ENCODE data around the gene EXOC4. TPM values are rescaled to one million over a fixed set of nuclear protein-coding genes. Genes with fewer than 3 reads are reported as not detected.

The EXOC4 gene
- total and polyA plus RNA-seq, 7 experiments from 2014 or later, result 44.1 to 106 (median 74.2) TPM

GRCh38 chr7:133674079-133674763, 421.3 kb downstream of the EXOC4 start:
- Mint-ChIP-seq H3K4me1 (peaks cover 0 to 6% (median 0%) of the 10 kb centered on the region in 7 donors), H3K27me3 (no peaks in the 10 kb centered on the region), H3K27ac (no peak overlapping the region), H3K4me3 (no peak overlapping the region), H3K9me3 (peaks cover 0 to 3% (median 0%) of the 10 kb centered on the region in 11 donors), H3K36me3 (peaks cover 1 to 20% (median 13%) of the 10 kb centered on the region in 5 donors)
- POLR2A ChIA-PET, result no interaction called here
- DNase-seq, result no peak
- no peak overlapping the region for H3K4me3 ChIP-seq (ENCODE audit: low read length)
- H3K27me3 ChIP-seq (ENCODE audit: control insufficient read depth in 2 of 2, insufficient read depth in 2 of 2, low read length in 2 of 2), result no peaks in the 10 kb centered on the region
- intact Hi-C loops (cut with micrococcal nuclease), result no loop called here
- H3K36me3 ChIP-seq (ENCODE audit: control insufficient read depth in 2 of 3, insufficient read depth in 3 of 3, low read length in 3 of 3), result no peaks in the 10 kb centered on the region
- no peak overlapping the region for H3K27ac ChIP-seq (ENCODE audit: low read depth, low read length)
- no peaks in the 10 kb centered on the region for H3K9me3 ChIP-seq (ENCODE audit: control insufficient read depth in 2 of 3, low read length in 3 of 3)
- CTCF ChIA-PET, result no interaction called here
- H3K4me1 ChIP-seq (ENCODE audit: control insufficient read depth in 2 of 2, insufficient read depth in 2 of 2, low read length in 2 of 2), result no peaks in the 10 kb centered on the region
- ATAC-seq, result no peak

- Mint-ChIP-seq H3K36me3 (peaks cover 3 to 26% (median 15%) of the 10 kb centered on the region in 5 donors), H3K9me3 (peaks cover 0 to 3% (median 0%) of the 10 kb centered on the region in 11 donors), H3K4me3 (no peak overlapping the region), H3K27me3 (no peaks in the 10 kb centered on the region), H3K4me1 (peaks cover 0 to 4% (median 0%) of the 10 kb centered on the region in 7 donors), H3K27ac (no peak overlapping the region)
- no peaks in the 10 kb centered on the region for H3K4me1 ChIP-seq (ENCODE audit: control insufficient read depth in 2 of 2, insufficient read depth in 2 of 2, low read length in 2 of 2)
- H3K27ac ChIP-seq (ENCODE audit: low read depth, low read length), result no peak overlapping the region
- ChIA-PET CTCF (no interaction called here), POLR2A (no interaction called here)
- intact Hi-C loops (cut with micrococcal nuclease), result no loop called here
- H3K9me3 ChIP-seq (ENCODE audit: control insufficient read depth in 2 of 3, low read length in 3 of 3), result no peaks in the 10 kb centered on the region
- no peak for ATAC-seq
- no peak overlapping the region for H3K4me3 ChIP-seq (ENCODE audit: low read length)
- no peak for DNase-seq
- no peaks in the 10 kb centered on the region for H3K36me3 ChIP-seq (ENCODE audit: control insufficient read depth in 2 of 3, insufficient read depth in 3 of 3, low read length in 3 of 3)
- no peaks in the 10 kb centered on the region for H3K27me3 ChIP-seq (ENCODE audit: control insufficient read depth in 2 of 2, insufficient read depth in 2 of 2, low read length in 2 of 2)
Observed at GRCh38 chr7:133675510-133676218, 422.8 kb downstream of the EXOC4 start.

DNA sequence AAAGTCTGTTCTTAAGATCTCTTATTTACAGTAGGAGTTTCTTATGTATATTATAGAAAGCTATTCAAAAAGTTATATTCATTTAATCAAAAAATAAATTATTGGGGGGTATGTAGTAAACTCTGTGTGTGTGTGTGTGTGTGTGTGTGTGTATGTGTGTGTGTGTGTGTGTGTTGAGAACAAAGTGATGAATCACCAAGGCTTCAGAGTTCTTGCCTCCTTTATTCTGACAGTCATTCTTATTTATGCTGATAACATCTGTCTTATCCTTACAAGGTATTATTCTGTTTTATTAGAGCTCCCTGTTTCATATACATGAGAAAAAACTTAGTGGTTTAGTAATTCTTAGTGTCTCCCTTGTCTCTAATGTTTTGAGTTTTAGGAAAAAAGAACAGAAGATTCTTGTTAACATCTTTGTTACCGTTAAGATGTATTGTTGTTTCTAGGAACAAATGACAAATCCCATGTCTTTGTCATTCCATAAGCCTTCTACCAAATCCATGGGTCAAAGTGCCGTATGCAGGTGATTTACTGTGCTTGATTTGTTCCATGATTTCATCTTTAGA, 424.0 kb downstream of the EXOC4 start:
- ChIA-PET POLR2A (interaction anchor here (0.7 kb wide), 1 partner anchor 345 kb away, joined by 5 read pairs; no protein-coding TSS in a partner anchor), CTCF (no interaction called here)
- ATAC-seq (no peak), DNase-seq (no peak)
- no peak overlapping the region for H3K4me3 Mint-ChIP-seq
- no peak overlapping the region for H3K27ac Mint-ChIP-seq
- no peaks in the 10 kb centered on the region for H3K9me3 Mint-ChIP-seq
- Histone ChIP-seq H3K36me3 (ENCODE audit: control insufficient read depth in 2 of 3, insufficient read depth in 3 of 3, low read length in 3 of 3) (no peaks in the 10 kb centered on the region), H3K27ac (ENCODE audit: low read depth, low read length) (no peak overlapping the region), H3K9me3 (ENCODE audit: control insufficient read depth in 2 of 3, low read length in 3 of 3) (no peaks in the 10 kb centered on the region), H3K4me3 (ENCODE audit: low read length) (no peak overlapping the region), H3K4me1 (ENCODE audit: control insufficient read depth in 2 of 2, insufficient read depth in 2 of 2, low read length in 2 of 2) (no peaks in the 10 kb centered on the region), H3K27me3 (ENCODE audit: control insufficient read depth in 2 of 2, insufficient read depth in 2 of 2, low read length in 2 of 2) (no peaks in the 10 kb centered on the region)
- no peaks in the 10 kb centered on the region for H3K27me3 Mint-ChIP-seq
- peaks cover 1 to 23% (median 10%) of the 10 kb centered on the region in 5 donors for H3K36me3 Mint-ChIP-seq
- intact Hi-C loops (cut with micrococcal nuclease), result no loop called here
- no peaks in the 10 kb centered on the region for H3K4me1 Mint-ChIP-seq

- H3K27ac ChIP-seq (ENCODE audit: low read depth, low read length), result no peak overlapping the region
- no peak for DNase-seq
- ChIA-PET POLR2A (no interaction called here), CTCF (no interaction called here)
- H3K9me3 ChIP-seq (ENCODE audit: control insufficient read depth in 2 of 3, low read length in 3 of 3), result no peaks in the 10 kb centered on the region
- H3K36me3 ChIP-seq (ENCODE audit: control insufficient read depth in 2 of 3, insufficient read depth in 3 of 3, low read length in 3 of 3), result no peaks in the 10 kb centered on the region
- Mint-ChIP-seq H3K27me3 (no peaks in the 10 kb centered on the region), H3K27ac (no peak overlapping the region), H3K4me3 (no peak overlapping the region), H3K4me1 (peaks cover 0 to 6% (median 0%) of the 10 kb centered on the region in 7 donors), H3K36me3 (peaks cover 1 to 34% (median 21%) of the 10 kb centered on the region in 5 donors), H3K9me3 (no peaks in the 10 kb centered on the region)
- no peak for ATAC-seq
- no peaks in the 10 kb centered on the region for H3K4me1 ChIP-seq (ENCODE audit: control insufficient read depth in 2 of 2, insufficient read depth in 2 of 2, low read length in 2 of 2)
- intact Hi-C loops (cut with micrococcal nuclease), result no loop called here
- H3K4me3 ChIP-seq (ENCODE audit: low read length), result no peak overlapping the region
- H3K27me3 ChIP-seq (ENCODE audit: control insufficient read depth in 2 of 2, insufficient read depth in 2 of 2, low read length in 2 of 2), result no peaks in the 10 kb centered on the region
Observed at GRCh38 chr7:133678137-133678814, 425.4 kb downstream of the EXOC4 start.

DNA sequence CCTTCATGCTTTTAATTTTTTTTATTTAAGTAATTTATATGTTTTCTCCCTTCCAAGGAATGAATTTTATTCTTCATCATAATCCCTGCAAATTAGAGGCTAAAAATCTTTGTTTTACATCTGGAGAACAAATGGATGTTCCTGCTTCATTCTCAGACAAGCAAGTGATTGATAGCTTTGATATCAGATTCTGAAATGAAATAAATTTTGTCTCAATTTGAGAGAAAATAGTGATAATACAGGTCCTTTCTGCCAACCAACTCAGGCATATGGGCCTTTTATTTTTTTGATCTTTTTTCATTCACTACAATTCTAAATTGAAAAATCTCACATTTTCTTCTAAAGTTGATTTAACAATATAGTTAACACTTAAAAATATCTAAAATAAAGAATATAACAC, 427.1 kb downstream of the EXOC4 start:
- H3K27ac ChIP-seq (ENCODE audit: low read depth, low read length), result no peak overlapping the region
- no peak for ATAC-seq
- Mint-ChIP-seq H3K4me3 (no peak overlapping the region), H3K4me1 (peaks cover 0 to 6% (median 0%) of the 10 kb centered on the region in 7 donors), H3K9me3 (peaks cover 0 to 8% (median 0%) of the 10 kb centered on the region in 11 donors), H3K27ac (no peak overlapping the region), H3K27me3 (no peaks in the 10 kb centered on the region), H3K36me3 (peaks cover 1 to 42% (median 17%) of the 10 kb centered on the region in 5 donors)
- H3K27me3 ChIP-seq (ENCODE audit: control insufficient read depth in 2 of 2, insufficient read depth in 2 of 2, low read length in 2 of 2), result no peaks in the 10 kb centered on the region
- no peaks in the 10 kb centered on the region for H3K4me1 ChIP-seq (ENCODE audit: control insufficient read depth in 2 of 2, insufficient read depth in 2 of 2, low read length in 2 of 2)
- ChIA-PET CTCF (no interaction called here), POLR2A (no interaction called here)
- H3K9me3 ChIP-seq (ENCODE audit: control insufficient read depth in 2 of 3, low read length in 3 of 3), result no peaks in the 10 kb centered on the region
- H3K4me3 ChIP-seq (ENCODE audit: low read length), result no peak overlapping the region
- DNase-seq, result no peak
- intact Hi-C loops (cut with micrococcal nuclease), result no loop called here
- no peaks in the 10 kb centered on the region for H3K36me3 ChIP-seq (ENCODE audit: control insufficient read depth in 2 of 3, insufficient read depth in 3 of 3, low read length in 3 of 3)

DNA sequence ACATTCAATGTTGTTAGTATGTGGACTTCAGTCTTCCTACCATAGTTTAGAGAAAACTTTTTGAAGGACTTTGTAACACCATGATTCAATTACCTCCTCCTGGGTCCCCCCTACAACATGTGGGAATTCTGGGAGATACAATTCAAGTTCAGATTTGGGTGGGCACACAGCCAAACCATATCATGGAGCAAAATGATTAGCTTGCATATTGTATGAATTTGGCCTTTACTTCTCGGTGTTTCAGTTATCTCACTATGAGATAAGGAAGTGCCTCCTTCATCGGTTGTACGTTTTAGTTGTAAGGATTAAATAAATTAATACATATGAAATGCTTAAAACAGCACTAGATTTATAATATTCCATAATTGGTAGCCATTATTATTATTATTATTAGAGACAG, 428.7 kb downstream of the EXOC4 start:
- no peak overlapping the region for H3K4me3 ChIP-seq (ENCODE audit: low read length)
- POLR2A ChIA-PET, result no interaction called here
- H3K4me1 ChIP-seq (ENCODE audit: control insufficient read depth in 2 of 2, insufficient read depth in 2 of 2, low read length in 2 of 2), result no peaks in the 10 kb centered on the region
- H3K36me3 Mint-ChIP-seq, result peaks cover 1 to 48% (median 20%) of the 10 kb centered on the region in 5 donors
- intact Hi-C loops (cut with micrococcal nuclease), result no loop called here
- CTCF ChIA-PET, result no interaction called here
- H3K27me3 Mint-ChIP-seq, result no peaks in the 10 kb centered on the region
- ATAC-seq (no peak), DNase-seq (no peak)
- no peak overlapping the region for H3K4me3 Mint-ChIP-seq
- H3K27me3 ChIP-seq (ENCODE audit: control insufficient read depth in 2 of 2, insufficient read depth in 2 of 2, low read length in 2 of 2), result no peaks in the 10 kb centered on the region
- no peaks in the 10 kb centered on the region for H3K9me3 ChIP-seq (ENCODE audit: control insufficient read depth in 2 of 3, low read length in 3 of 3)
- peaks cover 0 to 6% (median 0%) of the 10 kb centered on the region in 7 donors for H3K4me1 Mint-ChIP-seq
- H3K27ac ChIP-seq (ENCODE audit: low read depth, low read length), result no peak overlapping the region
- H3K36me3 ChIP-seq (ENCODE audit: control insufficient read depth in 2 of 3, insufficient read depth in 3 of 3, low read length in 3 of 3), result no peaks in the 10 kb centered on the region
- no peak overlapping the region for H3K27ac Mint-ChIP-seq
- H3K9me3 Mint-ChIP-seq, result peaks cover 0 to 8% (median 0%) of the 10 kb centered on the region in 11 donors

All from naive thymus-derived CD4-positive, alpha-beta T cell (primary cell).